Keratinocyte (primary cell): Measurements from ENCODE around the gene MRPL28. TPM values are rescaled to one million over a fixed set of nuclear protein-coding genes. Genes with fewer than 3 reads are reported as not detected.

Experiments used
- DNase-seq: peaks from one replicate; pipeline ENCODE4 v3.0.0-alpha.2; 2011; ENCODE audit warnings: low read depth, missing footprints, low spot score
- FAIRE-seq: peaks from 2 replicates; lab custom pipeline; 2011; peaks lifted over from hg19 to GRCh38; lab: Jason Lieb, UNC
- H2AFZ ChIP-seq: 2 replicates; pipeline ENCODE4 v1.6.0; 2012; ENCODE audit warnings: low read length, control low read depth, inconsistent platforms; ENCODE audit not compliant: control insufficient read depth
- H3K27ac ChIP-seq: 2 replicates; pipeline ENCODE4 v1.5.1; 2011; ENCODE audit warnings: low read length; ENCODE audit not compliant: control insufficient read depth, insufficient read depth
- H3K27me3 ChIP-seq: 3 replicates; pipeline ENCODE4 v1.6.0; 2011; ENCODE audit warnings: low read length; ENCODE audit not compliant: control insufficient read depth, insufficient read depth; ENCODE audit errors: extremely low read depth
- H3K36me3 ChIP-seq, 2 experiments: 2 replicates in 1 of 2; 3 replicates in 1 of 2; pipeline ENCODE4 v1.5.1; 2011; ENCODE audit warnings: low read length in 2 of 2, mild to moderate bottlenecking in 1 of 2; ENCODE audit not compliant: control insufficient read depth in 2 of 2, insufficient read depth in 2 of 2; ENCODE audit errors: extremely low read depth in 1 of 2
- H3K4me1 ChIP-seq: 3 replicates; pipeline ENCODE4 v1.5.1; 2011; ENCODE audit warnings: low read length; ENCODE audit not compliant: control insufficient read depth, insufficient read depth; ENCODE audit errors: extremely low read depth
- H3K4me2 ChIP-seq: 3 replicates; pipeline ENCODE4 v1.6.0; 2011; ENCODE audit warnings: low read depth, low read length; ENCODE audit not compliant: control insufficient read depth, insufficient read depth; ENCODE audit errors: extremely low read depth
- H3K4me3 ChIP-seq, 3 experiments: fragments of 200-600 bp in 1 of 3; sonication (generic) in 1 of 3; 2 replicates in 2 of 3; 3 replicates in 1 of 3; pipeline ENCODE4 v1.5.1; 2011 to 2016; ENCODE audit warnings: low read length in 3 of 3, mild to moderate bottlenecking in 3 of 3, control low read depth in 2 of 3, inconsistent platforms in 1 of 3, low read depth in 1 of 3, mixed read lengths in 1 of 3, mixed run types in 1 of 3, moderate library complexity in 1 of 3; ENCODE audit not compliant: control insufficient read depth in 2 of 3, insufficient read depth in 2 of 3; ENCODE audit errors: extremely low read depth in 1 of 3
- H3K79me2 ChIP-seq: 2 replicates; pipeline ENCODE4 v1.6.0; 2012; ENCODE audit warnings: low read length; ENCODE audit not compliant: control insufficient read depth, insufficient read depth
- H3K9ac ChIP-seq: 3 replicates; pipeline ENCODE4 v1.6.0; 2011; ENCODE audit warnings: low read length; ENCODE audit not compliant: control insufficient read depth, insufficient read depth; ENCODE audit errors: extremely low read depth
- H3K9me1 ChIP-seq: 3 replicates; pipeline ENCODE4 v1.6.0; 2011; ENCODE audit warnings: low read length; ENCODE audit not compliant: control insufficient read depth, insufficient read depth; ENCODE audit errors: extremely low read depth
- H3K9me3 ChIP-seq: 2 replicates; pipeline ENCODE4 v1.5.1; 2012; ENCODE audit warnings: low read depth, low read length; ENCODE audit not compliant: control insufficient read depth
- H4K20me1 ChIP-seq: 3 replicates; pipeline ENCODE4 v1.6.0; 2011; ENCODE audit warnings: low read length; ENCODE audit not compliant: control insufficient read depth, insufficient read depth; ENCODE audit errors: extremely low read depth
- CTCF ChIP-seq, 3 experiments: IDR thresholded peaks in 1 of 3; conservative IDR thresholded peaks in 1 of 3; optimal IDR thresholded peaks in 1 of 3; 2 replicates in 2 of 3; 3 replicates in 1 of 3; pipeline versions ENCODE3 to v1.5.1; 2011; ENCODE audit warnings: low read length in 3 of 3, mild to moderate bottlenecking in 3 of 3, moderate library complexity in 2 of 3, control low read depth in 1 of 3, inconsistent platforms in 1 of 3; ENCODE audit not compliant: insufficient read depth in 2 of 3; ENCODE audit errors: extremely low read depth in 1 of 3
- EZH2 ChIP-seq: IDR thresholded peaks from one replicate; pipeline ENCODE4 v1.6.1; 2012; ENCODE audit warnings: inconsistent platforms, mild to moderate bottlenecking, low read length, moderate library complexity
- dilution Hi-C: fragments of 300-500 bp; cut with MboI; formaldehyde crosslinking; loops from one replicate; pipeline ENCODE4 v1.7.0; 2020; ENCODE audit warnings: low sequenced_read_pairs; ENCODE audit not compliant: extremely low pct_ligation_motif_present
- polyA plus RNA-seq, 5 experiments: library from polyadenylated mRNA; depleted of rRNA in 3 of 5; stranded (reverse) in 3 of 5; stranded (forward) in 1 of 5; unstranded in 1 of 5; fragments of >200 nt; gene quantifications; 1 replicate in 1 of 5; 2 replicates in 3 of 5; 3 replicates in 1 of 5; pipeline versions ENCODE4 v1.2.1 to v1.2.3, GENCODE V29; 2011 to 2012; ENCODE audit warnings: missing spikeins in 2 of 5, low read depth in 1 of 5, low replicate concordance in 1 of 5

The MRPL28 gene
- polyA plus RNA-seq, 1 donor (not counting 4 experiments of a cell fraction or from before 2014, with no cell fraction given), result 115 TPM

- H4K20me1 ChIP-seq, result peaks cover 7% of the 10 kb centered on the region
- dilution Hi-C loops, result no loop called here
- peaks cover 27% of the 10 kb centered on the region for H3K4me1 ChIP-seq
- no peak overlapping the region for H2AFZ ChIP-seq
- H3K27ac ChIP-seq, result peak overlapping the region; percentile 29
- peak overlapping the region; percentile 67 for H3K9ac ChIP-seq
- no peaks in the 10 kb centered on the region for H3K27me3 ChIP-seq
- H3K4me2 ChIP-seq, result peak overlapping the region; percentile 69
- FAIRE-seq (no peak), DNase-seq (no peak)
- H3K4me3 ChIP-seq, result peak overlapping the region; percentile 63 to 69 (median 67)
- peaks cover 10% of the 10 kb centered on the region for H3K9me1 ChIP-seq
- H3K36me3 ChIP-seq, result peaks cover 6 to 12% of the 10 kb centered on the region in 2 experiments
- TF ChIP-seq EZH2, result no peak
- TF ChIP-seq CTCF (optimal IDR thresholded peaks at IDR 0.05 in 1 of 3, IDR thresholded peaks at IDR 0.05 in 1 of 3, conservative IDR thresholded peaks at IDR 0.05 in 1 of 3; ENCODE audit: extremely low read depth in 1 of 3, insufficient read depth in 2 of 3, low read length in 3 of 3), result no peak
- H3K9me3 ChIP-seq, result no peaks in the 10 kb centered on the region
- H3K79me2 ChIP-seq, result peaks cover 49% of the 10 kb centered on the region
Measured at GRCh38 chr16:351804-352520, 18.4 kb downstream of the MRPL28 start.

GRCh38 chr16:350203-350602 lies 20.1 kb downstream of the MRPL28 start:
- no peak overlapping the region for H3K4me3 ChIP-seq
- H3K27ac ChIP-seq, result no peak overlapping the region
- peaks cover 7% of the 10 kb centered on the region for H4K20me1 ChIP-seq
- no peak for FAIRE-seq
- H3K27me3 ChIP-seq, result no peaks in the 10 kb centered on the region
- dilution Hi-C loops, result no loop called here
- peaks cover 10% of the 10 kb centered on the region for H3K9me1 ChIP-seq
- DNase-seq, result no peak
- peaks cover 12 to 26% of the 10 kb centered on the region in 2 experiments for H3K36me3 ChIP-seq
- H3K79me2 ChIP-seq, result peaks cover 65% of the 10 kb centered on the region
- no peak overlapping the region for H2AFZ ChIP-seq
- no peak overlapping the region for H3K9ac ChIP-seq
- H3K9me3 ChIP-seq, result no peaks in the 10 kb centered on the region
- H3K4me1 ChIP-seq, result peaks cover 35% of the 10 kb centered on the region
- TF ChIP-seq CTCF (optimal IDR thresholded peaks at IDR 0.05 in 1 of 3, IDR thresholded peaks at IDR 0.05 in 1 of 3, conservative IDR thresholded peaks at IDR 0.05 in 1 of 3; ENCODE audit: extremely low read depth in 1 of 3, insufficient read depth in 2 of 3, low read length in 3 of 3) (no peak), EZH2 (no peak)
- peak overlapping the region; percentile 27 for H3K4me2 ChIP-seq
